MG63 (cell line): ENCODE results near the gene KCNN1. TPM values are rescaled to one million over a fixed set of nuclear protein-coding genes. Genes with fewer than 3 reads are reported as not detected.

Source experiments
- DNase-seq: peaks from one replicate; pipeline ENCODE4 v3.0.0-alpha.2; 2020
- H3K27me3 ChIP-seq: fragments of 250-450 bp; sonication (Bioruptor Pico); 2 replicates; pipeline ENCODE4 v1.5.1; 2020; ENCODE audit warnings: mild to moderate bottlenecking, moderate library complexity
- H3K36me3 ChIP-seq: fragments of 250-450 bp; sonication (Bioruptor Pico); 2 replicates; pipeline ENCODE4 v1.5.1; 2020; ENCODE audit warnings: mild to moderate bottlenecking, moderate library complexity
- H3K4me3 ChIP-seq: fragments of 250-450 bp; sonication (Bioruptor Pico); 2 replicates; pipeline ENCODE4 v1.5.1; 2020; ENCODE audit warnings: mild to moderate bottlenecking, moderate library complexity
- H3K9me3 ChIP-seq: fragments of 250-450 bp; sonication (Bioruptor Pico); 2 replicates; pipeline ENCODE4 v1.5.1; 2020; ENCODE audit warnings: mild to moderate bottlenecking, moderate library complexity
- total RNA-seq: library from RNA; depleted of rRNA; stranded (reverse); fragments of >200 nt; shearing (Covaris generic); gene quantifications from 2 replicates; pipeline ENCODE4 v1.2.3, GENCODE V29; 2014; ENCODE audit warnings: low replicate concordance

KCNN1 gene
- total RNA-seq, 1 experiment from 2014 or later, result not detected

DNA sequence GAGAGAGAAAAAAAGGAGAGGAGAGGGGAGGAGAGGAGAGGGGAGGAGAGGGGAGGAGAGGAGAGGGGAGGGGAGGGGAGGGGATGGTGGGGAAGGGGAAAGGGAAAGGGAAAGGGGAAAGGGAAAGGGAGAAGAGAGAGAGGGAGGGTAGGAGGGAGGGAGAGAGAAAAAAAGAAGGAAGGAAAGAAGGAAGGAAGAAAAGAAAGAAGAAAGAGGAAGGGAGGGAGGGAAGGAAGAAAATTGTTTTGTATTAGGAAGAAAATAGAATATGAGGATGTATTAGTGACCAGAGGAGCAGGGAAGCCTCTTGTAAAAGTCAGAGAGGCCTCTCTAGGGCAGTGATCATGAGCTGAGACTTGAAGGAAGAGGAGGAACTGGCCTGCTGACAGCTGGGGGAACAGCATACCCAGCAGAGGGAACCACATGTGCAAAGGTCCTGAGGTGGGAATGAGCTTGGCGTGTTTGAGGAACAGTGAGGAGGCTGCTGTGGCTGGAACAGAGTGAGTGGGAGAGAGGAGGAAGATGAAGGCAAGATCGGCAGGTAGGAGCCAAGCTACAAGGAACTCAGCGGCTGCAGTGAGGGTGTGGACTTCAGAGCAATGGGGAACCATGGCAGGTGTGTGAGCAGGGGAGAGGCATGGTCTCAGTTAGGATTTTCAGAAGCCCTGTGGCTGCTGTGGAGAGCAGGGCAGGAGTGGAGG is 9.6 kb upstream of the KCNN1 start:
- no peaks in the 10 kb centered on the region for H3K36me3 ChIP-seq
- H3K9me3 ChIP-seq, result no peaks in the 10 kb centered on the region
- no peak for DNase-seq
- no peak overlapping the region for H3K4me3 ChIP-seq
- H3K27me3 ChIP-seq, result peaks cover 44% of the 10 kb centered on the region

DNA sequence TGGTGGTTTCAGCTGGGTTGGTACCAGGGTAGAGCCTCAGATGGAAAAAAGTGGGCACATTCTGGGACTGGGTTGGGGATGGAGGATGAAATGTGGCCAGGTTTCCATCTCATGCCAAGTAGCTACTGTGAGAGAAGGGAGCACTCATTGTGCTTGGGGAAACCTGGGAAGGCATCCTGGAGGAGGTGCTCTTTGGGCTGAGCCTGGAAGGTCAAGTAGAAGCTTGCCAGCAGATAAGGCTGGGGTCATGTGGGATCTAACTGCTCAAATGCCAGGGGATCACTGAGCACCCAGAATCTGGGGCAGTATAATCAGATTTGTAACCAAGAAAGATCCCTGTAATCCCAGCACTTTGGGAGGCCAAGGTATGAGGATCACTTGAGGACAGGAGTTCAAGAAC is 9.0 kb upstream of the KCNN1 start:
- H3K27me3 ChIP-seq, result peaks cover 38% of the 10 kb centered on the region
- H3K36me3 ChIP-seq, result no peaks in the 10 kb centered on the region
- no peak overlapping the region for H3K4me3 ChIP-seq
- no peak for DNase-seq
- no peaks in the 10 kb centered on the region for H3K9me3 ChIP-seq

DNA sequence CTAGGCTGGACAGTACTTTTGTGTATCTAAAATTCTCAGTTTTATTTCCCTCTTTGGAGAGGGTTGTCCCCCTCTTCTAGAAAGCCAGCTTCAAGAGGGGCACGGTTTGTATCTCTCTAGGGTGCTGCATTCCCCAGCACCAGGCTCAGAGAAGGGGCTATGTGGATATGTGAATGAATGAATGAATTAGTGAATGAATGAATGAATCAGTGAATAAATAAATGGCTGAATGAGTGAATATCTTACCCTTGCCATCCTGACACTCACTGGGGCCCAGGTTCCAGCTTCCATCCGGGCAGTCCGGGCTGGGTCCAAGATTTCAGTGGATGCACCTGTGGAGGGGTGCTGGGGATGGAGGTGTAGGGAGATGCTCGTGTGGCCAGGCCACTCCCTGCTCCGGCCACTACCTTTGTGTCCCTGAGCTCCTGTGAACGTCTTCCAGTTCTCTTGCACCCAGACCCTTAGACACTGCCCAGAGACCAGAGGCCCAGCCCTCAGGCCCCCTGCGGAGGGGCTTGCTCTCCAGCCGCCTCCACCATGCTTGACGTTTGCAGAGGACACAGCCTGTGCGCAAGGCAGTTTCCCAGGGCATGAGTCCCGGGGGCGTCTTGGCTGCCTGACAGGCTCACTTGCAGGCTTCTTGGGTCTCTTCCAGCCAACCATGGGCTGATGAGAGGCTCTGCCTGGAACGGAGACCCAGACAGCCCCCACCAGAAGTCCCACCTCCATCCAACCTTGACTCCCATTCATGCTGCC is 2.8 kb upstream of the KCNN1 start:
- Histone ChIP-seq H3K36me3 (no peaks in the 10 kb centered on the region), H3K9me3 (no peaks in the 10 kb centered on the region), H3K4me3 (no peak overlapping the region), H3K27me3 (peaks cover 35% of the 10 kb centered on the region)
- no peak for DNase-seq

DNA sequence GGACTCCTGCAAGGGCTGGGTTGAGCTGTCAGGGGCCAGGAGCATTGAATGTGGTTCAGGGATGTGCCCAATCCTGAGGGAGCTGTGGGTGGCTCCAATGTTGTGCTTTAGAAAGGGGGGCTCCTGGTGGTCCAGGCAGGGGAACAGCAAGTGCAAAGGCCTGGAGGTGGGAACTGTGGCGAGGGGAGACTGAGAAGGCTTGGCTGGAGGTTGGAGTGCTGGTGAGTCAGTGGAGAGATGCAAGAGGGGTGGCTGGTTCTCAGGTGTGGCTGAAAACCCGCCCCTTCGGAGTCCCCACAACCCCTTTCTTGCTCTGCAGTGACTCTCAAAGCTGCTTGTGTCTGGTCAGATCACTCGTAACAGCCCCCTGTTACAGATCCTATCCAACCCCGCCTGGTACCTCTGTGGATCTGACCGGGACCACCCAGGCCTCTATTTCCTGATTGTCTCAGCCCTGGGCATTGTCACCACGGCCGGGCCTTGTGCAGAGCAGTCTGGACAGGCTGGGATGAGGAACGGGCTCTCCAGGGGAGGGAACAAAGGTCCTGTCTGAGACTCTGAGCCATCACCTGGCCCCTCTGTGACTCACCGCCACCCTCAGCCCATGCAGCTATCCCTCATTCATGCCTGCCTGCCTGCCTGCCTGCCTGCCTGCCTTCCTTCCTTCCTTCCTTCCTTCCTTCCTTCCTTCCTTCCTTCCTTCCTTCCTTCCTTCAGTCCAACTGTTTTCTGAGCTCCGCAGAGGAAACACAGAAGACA is 1.4 kb upstream of the KCNN1 start:
- Histone ChIP-seq H3K4me3 (no peak overlapping the region), H3K9me3 (no peaks in the 10 kb centered on the region), H3K27me3 (peaks cover 35% of the 10 kb centered on the region), H3K36me3 (no peaks in the 10 kb centered on the region)
- no peak for DNase-seq

DNA sequence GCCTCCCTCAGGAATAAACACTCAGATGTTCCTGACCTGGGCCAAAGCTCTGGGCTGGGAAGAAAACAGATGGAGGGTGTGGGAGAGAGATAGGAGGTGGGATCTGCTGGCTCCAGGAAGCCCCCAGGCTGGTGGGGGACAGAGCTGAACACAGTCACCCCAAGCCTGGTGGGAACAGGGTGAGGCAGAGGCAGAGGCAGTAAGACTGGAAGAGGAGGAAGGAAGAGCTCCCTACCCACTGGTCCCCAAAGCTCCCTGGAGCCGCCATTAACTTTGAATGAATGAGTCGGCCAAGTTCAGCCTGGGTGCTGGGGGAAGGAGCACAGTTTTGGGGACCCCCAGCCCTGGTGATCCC is 801 bp upstream of the KCNN1 start:
- no peaks in the 10 kb centered on the region for H3K36me3 ChIP-seq
- no peak overlapping the region for H3K4me3 ChIP-seq
- H3K27me3 ChIP-seq, result peaks cover 35% of the 10 kb centered on the region
- DNase-seq, result no peak
- H3K9me3 ChIP-seq, result no peaks in the 10 kb centered on the region

DNA sequence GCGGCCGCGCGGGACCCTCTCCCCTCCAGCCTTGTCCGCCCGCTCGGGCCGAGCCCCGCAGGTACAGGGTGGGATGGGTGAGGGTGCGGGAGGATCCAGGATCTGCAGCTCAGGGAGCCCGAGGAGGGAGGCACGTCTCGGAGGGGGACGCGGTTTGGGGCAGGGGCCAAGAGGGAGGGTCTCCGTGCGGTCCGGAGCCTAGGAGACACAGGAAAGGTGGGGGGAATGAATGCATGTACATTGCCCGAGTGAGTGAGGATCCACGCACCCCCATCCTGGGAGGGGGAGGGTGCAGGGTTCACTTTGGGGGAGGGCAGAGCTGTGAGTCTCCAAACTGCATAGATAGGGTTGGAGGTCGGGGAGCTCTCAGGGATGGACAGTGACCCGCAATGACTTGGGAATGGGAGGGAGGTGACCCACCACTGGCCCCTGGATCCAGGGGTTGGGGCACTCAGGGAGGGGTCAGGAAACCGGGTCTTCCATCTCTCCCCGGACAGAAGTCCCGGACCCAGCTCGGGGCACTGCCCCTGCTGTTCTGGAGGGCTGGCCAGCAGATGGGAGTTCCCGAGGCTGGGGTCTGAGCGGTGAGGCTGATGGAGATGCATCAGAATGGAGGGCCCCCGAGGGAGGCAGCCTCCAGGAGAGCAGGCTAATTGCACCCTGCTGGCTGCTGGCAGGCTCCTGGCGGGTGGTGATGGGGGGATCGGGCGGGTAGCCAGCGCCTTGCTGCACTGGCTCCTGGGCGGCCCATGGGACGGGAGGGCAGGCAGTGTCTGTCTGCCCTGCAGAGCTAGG is 547 bp downstream of the KCNN1 start:
- peaks cover 34% of the 10 kb centered on the region for H3K27me3 ChIP-seq
- DNase-seq, result no peak
- H3K4me3 ChIP-seq, result no peak overlapping the region
- no peaks in the 10 kb centered on the region for H3K9me3 ChIP-seq
- no peaks in the 10 kb centered on the region for H3K36me3 ChIP-seq

DNA sequence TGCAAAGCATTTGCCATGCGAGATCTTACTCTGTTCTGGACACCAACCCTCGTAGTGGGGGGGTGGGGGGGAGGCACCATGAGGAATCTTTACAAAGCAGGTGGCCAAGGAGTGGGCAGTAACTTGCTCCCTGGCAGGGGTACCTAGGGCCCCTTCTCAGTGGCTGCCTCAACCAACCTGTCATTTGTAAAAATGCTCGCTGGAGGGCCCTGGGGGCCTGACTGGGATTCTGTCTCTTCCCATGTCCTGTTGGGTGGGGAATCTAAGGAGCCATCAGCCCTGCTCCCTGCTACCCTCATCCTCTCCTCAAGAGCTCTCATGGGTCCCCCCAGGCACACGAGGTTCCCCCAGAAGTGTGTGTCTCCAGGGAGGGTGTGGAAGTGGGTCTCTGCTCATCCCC is 1.5 kb downstream of the KCNN1 start:
- Histone ChIP-seq H3K36me3 (no peaks in the 10 kb centered on the region), H3K27me3 (peaks cover 30% of the 10 kb centered on the region), H3K4me3 (no peak overlapping the region), H3K9me3 (no peaks in the 10 kb centered on the region)
- no peak for DNase-seq

DNA sequence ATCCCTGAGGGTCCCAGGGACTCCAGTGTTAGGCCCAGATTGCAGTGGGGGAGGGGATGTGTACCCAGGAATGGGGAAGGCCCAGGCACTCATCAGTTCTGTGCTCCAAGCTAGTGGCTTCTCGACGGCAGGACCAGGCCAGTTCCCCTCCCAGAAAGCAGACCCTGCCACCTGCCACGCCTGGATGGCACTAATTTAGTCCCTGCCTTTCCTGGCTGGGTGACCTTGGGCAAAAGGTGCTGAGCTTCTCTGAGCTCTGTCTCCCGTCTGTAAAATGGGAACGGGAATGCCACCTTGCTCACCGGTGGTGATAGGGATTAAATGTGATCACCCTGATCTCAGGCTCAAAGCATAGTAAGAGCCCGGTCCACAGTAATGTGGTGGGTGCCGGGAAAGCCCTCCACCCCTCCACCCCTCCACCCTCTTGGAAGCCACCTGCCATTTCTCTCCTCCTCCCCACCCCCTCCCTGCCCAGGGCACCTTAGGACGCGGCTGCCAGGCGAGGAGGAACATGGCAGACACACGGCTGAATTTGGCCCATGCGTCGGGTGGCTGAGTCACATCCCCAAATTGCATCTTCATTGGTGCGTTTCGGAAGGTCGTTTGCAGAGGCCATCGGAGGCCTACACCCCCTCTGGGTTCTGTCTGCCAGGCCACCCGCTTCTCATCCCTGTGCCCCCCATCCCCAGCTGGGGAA is 2.3 kb downstream of the KCNN1 start:
- peaks cover 23% of the 10 kb centered on the region for H3K27me3 ChIP-seq
- H3K36me3 ChIP-seq, result no peaks in the 10 kb centered on the region
- DNase-seq, result no peak
- no peaks in the 10 kb centered on the region for H3K9me3 ChIP-seq
- H3K4me3 ChIP-seq, result no peak overlapping the region

DNA sequence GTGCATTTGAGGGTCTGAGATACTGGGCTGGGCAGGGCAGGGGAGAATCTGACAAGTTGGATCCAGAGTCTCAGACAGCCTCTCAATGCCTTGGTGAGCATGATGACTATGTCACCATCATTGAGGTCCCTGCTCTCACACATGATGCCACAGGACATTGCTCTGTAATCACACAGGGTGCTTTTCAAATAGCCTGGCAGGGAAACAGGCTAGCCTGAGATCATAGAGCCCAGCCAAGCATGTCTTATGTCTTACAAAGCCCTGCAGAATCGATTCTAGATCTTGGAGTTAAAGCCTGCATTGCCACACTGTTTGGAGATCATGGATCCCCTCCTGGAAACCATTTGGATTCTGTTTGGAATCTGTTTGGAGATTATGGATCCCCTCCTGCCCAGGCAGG is 5.3 kb downstream of the KCNN1 start:
- Histone ChIP-seq H3K9me3 (no peaks in the 10 kb centered on the region), H3K4me3 (no peak overlapping the region), H3K27me3 (peaks cover 5% of the 10 kb centered on the region), H3K36me3 (no peaks in the 10 kb centered on the region)
- DNase-seq, result no peak

DNA sequence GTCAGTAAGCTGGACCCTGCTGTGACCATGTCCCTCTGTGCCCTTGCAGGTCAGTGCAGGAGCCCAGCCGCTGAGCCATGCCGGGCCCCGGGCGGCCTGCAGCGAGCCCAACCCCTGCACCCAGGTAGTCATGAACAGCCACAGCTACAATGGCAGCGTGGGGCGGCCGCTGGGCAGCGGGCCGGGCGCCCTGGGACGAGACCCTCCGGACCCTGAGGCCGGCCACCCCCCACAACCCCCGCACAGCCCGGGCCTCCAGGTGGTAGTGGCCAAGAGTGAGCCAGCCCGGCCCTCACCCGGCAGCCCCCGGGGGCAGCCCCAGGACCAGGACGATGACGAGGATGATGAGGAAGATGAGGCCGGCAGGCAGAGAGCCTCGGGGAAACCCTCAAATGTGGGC is 6.9 kb downstream of the KCNN1 start:
- Histone ChIP-seq H3K9me3 (no peaks in the 10 kb centered on the region), H3K4me3 (no peak overlapping the region), H3K36me3 (no peaks in the 10 kb centered on the region), H3K27me3 (no peaks in the 10 kb centered on the region)
- no peak for DNase-seq

DNA sequence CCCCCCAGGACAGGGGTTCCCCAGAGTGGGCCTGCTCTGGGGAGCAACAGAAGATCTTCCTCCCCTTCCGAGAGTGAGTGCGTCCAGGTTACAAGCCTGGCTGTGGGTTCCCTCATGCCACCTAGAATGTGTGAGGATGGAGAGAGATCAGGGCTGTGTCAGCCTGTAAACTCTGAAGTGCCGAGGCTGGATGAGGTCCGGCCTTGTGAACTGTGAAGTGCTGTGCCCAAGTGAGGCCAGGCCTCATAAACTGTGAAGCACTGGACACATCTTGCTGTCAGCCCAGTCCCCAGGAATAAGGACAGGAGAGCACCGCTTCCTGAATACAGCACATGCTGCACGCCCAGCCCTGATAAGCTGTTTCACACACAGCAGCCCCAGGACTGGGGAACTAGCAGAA is 7.6 kb downstream of the KCNN1 start:
- DNase-seq, result no peak

DNA sequence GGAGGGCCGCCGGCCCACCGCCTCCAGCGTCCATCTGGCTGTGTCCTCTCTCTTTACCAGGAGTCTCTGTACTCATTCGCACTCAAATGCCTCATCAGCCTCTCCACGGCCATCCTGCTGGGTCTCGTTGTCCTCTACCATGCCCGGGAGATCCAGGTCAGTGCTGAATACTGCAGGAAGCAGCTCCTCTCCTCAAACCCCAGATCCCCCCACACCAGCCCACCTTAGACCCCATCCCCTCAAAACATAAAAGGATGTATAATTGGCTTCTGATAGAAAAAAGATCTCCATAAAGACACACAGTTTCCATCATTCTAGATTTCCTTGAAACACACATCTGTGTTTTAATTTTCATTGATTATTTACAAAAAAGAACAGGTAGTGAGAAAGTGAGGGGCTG is 8.1 kb downstream of the KCNN1 start:
- no peaks in the 10 kb centered on the region for H3K36me3 ChIP-seq
- no peak overlapping the region for H3K4me3 ChIP-seq
- no peaks in the 10 kb centered on the region for H3K9me3 ChIP-seq
- DNase-seq, result no peak
- no peaks in the 10 kb centered on the region for H3K27me3 ChIP-seq

More for the DNA sequence above, 7.6 kb downstream of the KCNN1 start:
- H3K9me3 ChIP-seq, result no peaks in the 10 kb centered on the region
- H3K4me3 ChIP-seq, result no peak overlapping the region
- H3K27me3 ChIP-seq, result no peaks in the 10 kb centered on the region
- H3K36me3 ChIP-seq, result no peaks in the 10 kb centered on the region

DNA sequence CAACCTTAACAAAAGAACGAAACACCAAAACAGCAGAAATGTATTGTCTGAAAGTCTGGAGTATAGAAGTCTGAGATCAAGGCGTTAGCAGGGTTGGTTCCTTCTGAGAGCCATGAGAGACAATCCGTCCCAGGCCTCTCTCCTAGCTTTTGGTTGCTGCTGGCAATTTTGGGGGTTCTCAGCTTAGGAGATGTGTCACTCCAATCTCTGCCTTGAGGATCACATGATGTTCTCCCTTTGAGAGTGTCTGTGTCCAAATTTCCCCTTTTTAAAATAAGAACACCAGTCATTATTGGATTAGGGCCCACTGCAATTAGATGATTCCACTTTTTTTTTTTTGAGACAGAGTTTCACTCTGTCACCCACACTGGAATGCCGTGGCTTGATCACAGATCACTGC is 10.1 kb downstream of the KCNN1 start:
- H3K4me3 ChIP-seq, result no peak overlapping the region
- no peaks in the 10 kb centered on the region for H3K36me3 ChIP-seq
- H3K9me3 ChIP-seq, result no peaks in the 10 kb centered on the region
- H3K27me3 ChIP-seq, result no peaks in the 10 kb centered on the region
- no peak for DNase-seq

DNA sequence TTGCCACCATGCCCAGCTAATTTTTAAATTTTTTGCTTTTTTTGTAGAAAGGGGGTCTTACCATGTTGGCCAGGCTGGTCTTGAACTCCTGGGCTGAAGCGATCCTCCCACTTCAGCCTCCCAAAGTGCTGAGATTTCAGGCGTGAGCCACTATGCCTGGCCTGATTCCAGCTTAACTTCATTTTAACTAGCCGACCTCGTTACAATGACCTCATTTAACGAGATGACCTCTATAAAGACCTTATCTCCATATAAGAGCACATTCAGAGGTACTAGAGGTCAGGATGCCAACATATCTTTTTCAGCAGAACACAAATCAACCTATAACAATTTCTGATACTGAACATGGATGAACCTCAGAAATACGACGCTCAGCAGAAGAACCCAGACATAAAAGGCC is 10.6 kb downstream of the KCNN1 start:
- Histone ChIP-seq H3K9me3 (no peaks in the 10 kb centered on the region), H3K27me3 (no peaks in the 10 kb centered on the region), H3K36me3 (no peaks in the 10 kb centered on the region), H3K4me3 (no peak overlapping the region)
- no peak for DNase-seq

DNA sequence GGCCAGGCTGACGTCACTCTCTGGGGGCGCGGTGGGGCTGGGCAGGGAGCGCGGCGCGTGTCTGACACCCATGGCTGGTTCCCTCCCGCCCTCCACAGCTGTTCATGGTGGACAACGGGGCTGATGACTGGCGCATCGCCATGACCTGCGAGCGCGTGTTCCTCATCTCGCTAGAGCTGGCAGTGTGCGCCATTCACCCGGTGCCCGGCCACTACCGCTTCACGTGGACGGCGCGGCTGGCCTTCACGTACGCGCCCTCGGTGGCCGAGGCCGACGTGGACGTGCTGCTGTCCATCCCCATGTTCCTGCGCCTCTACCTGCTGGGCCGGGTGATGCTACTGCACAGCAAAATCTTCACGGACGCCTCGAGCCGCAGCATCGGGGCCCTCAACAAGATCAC is 14.7 kb downstream of the KCNN1 start:
- Histone ChIP-seq H3K36me3 (no peaks in the 10 kb centered on the region), H3K27me3 (no peaks in the 10 kb centered on the region), H3K9me3 (no peaks in the 10 kb centered on the region), H3K4me3 (no peak overlapping the region)
- no peak for DNase-seq

DNA sequence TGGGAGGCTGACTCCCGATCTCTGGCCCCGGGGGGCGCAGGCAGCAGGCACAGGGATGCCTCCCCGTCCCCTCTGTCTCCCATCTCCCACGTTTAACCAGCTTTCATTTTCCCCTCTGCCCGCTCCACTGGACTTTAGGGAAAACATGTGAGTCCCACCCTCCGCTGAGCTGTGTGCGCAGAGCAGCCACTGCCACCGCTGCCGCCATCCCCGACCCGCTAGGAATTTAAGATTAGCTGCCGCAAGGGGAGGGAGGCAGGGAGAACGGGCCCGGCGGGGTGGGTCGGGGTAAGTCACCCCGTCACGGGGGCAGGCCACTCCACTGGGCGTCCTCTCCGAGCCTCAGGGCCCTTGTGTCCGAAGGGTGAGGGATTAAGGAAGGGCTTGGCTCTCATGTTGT is 15.5 kb downstream of the KCNN1 start:
- Histone ChIP-seq H3K36me3 (no peaks in the 10 kb centered on the region), H3K27me3 (no peaks in the 10 kb centered on the region), H3K9me3 (no peaks in the 10 kb centered on the region), H3K4me3 (no peak overlapping the region)
- DNase-seq, result no peak
